NCI-H460 (cell line): ENCODE data around the gene KIF5C. TPM values are rescaled to one million over a fixed set of nuclear protein-coding genes. Genes with fewer than 3 reads are reported as not detected.

Source experiments
- DNase-seq: peaks from one replicate; pipeline ENCODE4 v3.0.0-alpha.2; 2016; ENCODE audit warnings: low read depth; ENCODE audit errors: extremely low read depth
- total RNA-seq: library from RNA; depleted of rRNA; stranded (reverse); fragments of >200 nt; shearing (Covaris generic); gene quantifications from 2 replicates; pipeline ENCODE4 v1.2.3, GENCODE V29; 2014

KIF5C gene
- total RNA-seq, 1 experiment from 2014 or later, result 0.64 TPM

DNA sequence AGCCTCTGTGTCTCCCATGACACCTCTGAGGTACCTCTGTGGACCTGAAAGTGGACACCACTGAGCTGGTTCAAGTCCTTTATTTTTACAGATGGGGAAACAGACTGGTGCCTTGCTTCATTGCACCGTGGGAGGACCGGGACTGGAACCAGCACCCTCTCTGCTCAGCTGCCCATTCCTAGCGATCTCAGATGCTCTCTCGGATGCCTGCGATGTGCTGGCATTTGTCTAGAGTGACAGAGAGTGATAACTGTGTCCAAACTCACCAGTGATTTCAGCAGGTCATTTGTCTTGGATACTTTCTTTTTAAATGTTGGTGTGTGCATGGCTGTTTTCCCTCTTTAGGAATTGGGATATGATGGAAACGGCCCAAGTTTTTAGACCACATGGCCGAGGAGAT, 133.4 kb downstream of the KIF5C start:
- DNase-seq, result no peak

GRCh38 chr2:149009576-149010461, 134.8 kb downstream of the KIF5C start:
- DNase-seq, result no peak

- no peak for DNase-seq
Measured at GRCh38 chr2:149012545-149012944, 137.5 kb downstream of the KIF5C start.

GRCh38 chr2:149015501-149015900, 140.5 kb downstream of the KIF5C start:
- DNase-seq, result no peak

DNA sequence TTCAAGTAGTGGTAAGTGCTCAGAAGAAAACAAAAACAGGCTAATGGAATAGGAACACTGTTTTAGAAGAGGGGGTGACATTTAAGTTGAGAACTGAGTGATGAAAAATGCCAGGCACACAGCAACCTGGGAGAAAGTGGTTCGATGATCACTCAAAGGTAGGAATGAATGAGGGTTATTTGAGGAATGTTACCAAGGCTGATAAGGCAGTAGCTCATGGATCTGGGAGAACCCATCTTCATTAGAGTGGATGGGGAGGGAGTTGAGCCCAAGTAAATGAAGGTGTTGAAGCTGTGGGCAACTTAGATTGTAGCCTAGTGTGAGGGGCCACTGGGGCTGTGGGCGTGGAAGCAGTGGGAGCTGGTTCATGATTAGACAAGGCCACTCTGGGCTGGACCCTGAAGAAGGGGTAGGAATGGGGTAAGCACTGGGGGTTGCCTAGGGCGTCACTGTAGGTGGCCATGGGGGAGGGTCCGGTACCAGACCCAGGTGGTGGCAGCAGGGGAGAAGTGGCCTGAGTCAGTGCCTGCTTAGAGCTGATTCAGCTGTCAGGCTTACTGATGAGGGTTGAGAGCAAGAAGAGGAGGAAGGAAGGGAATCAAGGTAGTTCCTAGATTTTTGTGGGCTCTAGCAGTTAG, 141.0 kb downstream of the KIF5C start:
- no peak for DNase-seq

- peak; percentile 67 for DNase-seq
Measured at GRCh38 chr2:149017116-149017985, 142.3 kb downstream of the KIF5C start.

DNA sequence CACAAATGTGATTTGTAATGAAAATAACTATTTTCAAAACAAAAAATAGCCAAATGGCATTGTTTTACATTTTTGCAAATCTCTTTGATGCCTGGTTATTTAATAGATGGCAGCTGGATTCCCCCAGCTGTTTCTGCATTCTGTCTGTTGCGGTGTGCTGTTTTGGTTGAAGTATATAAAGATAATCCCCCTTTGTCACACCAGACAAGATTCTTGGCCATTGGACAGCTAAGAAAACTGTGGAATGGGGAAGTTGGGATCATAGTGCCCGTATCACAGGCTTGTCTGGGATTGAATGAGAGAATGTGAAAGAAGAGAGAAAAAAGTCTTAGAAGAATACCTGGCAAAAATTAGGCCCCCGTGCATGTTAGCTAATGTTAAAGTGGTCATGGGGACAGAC, 144.0 kb downstream of the KIF5C start:
- no peak for DNase-seq

DNA sequence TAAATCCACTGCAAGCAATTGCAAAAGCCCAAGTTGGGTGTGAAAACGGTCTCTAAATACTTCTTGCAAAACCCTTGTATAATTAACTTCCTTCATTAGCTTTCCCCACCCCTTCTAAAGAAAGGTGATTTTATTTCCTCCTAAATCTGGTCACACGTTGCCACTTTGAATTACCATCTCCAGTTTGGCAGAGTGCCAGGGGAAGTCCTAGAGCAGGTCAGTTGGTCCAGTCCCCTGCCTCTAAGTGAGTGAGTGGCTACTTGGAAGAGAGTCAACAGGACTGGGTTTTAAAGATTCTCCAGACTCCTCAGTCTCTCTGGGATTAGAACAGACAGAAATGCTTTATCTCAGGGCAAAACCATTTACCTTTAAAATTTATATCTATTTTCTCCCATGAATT, 144.7 kb downstream of the KIF5C start:
- DNase-seq, result no peak

- DNase-seq, result no peak
Measured at GRCh38 chr2:149020432-149020851, 145.4 kb downstream of the KIF5C start.

GRCh38 chr2:149021271-149021719, 146.3 kb downstream of the KIF5C start:
- DNase-seq, result no peak

- no peak for DNase-seq
Measured at GRCh38 chr2:149021761-149022160, 146.7 kb downstream of the KIF5C start.

DNA sequence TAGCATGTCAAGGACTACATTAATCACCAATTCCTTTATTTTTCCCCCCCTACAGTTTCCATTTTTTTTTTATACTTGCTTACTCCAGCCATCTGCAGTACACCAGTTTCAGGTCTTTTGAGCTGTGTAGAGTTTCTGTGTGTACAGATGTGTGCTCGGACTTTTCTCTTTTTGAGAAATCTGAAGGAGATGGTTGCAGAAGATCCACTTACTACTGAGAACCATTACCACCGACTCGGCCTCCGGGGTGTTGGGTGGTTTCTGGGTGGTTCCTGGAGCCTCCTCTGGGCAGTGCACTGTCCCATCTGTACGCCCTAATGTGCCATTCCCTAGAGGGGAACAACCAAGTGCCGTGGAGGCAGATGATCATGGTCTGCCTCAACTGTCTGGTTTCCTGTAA, 148.1 kb downstream of the KIF5C start:
- no peak for DNase-seq

DNA sequence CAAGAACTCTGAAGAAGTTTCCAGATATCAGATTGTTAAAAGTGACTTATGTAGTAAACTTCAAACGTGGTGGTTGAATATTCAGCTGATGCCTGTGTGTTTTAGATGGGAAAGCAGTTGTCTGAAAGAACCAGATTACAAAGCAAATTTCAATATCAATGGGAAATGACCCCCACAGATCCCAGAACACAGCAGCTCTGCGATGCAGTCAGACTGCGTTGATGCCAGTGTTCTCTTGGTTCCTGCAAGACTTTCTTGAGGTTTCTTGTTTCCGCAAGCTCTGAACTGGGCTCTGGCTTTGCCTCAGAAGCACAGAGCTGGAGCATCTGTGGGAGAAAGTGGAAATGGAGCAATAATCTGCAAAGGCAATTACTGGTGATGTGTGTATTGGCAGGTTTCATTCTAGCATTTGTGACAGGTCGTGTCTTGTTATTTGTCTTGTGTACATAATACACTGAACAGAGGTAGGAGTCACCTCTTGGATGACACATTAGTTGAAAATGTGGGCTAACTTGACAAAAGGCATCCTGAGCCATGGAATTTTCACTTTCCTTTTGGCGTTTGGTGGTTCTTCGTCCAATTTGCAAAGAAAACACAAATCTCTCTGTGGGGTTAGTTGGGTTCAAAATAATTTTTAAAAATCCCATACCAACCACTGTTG, 152.7 kb downstream of the KIF5C start:
- no peak for DNase-seq

- no peak for DNase-seq
Measured at GRCh38 chr2:149028377-149028776, 153.3 kb downstream of the KIF5C start.

DNA sequence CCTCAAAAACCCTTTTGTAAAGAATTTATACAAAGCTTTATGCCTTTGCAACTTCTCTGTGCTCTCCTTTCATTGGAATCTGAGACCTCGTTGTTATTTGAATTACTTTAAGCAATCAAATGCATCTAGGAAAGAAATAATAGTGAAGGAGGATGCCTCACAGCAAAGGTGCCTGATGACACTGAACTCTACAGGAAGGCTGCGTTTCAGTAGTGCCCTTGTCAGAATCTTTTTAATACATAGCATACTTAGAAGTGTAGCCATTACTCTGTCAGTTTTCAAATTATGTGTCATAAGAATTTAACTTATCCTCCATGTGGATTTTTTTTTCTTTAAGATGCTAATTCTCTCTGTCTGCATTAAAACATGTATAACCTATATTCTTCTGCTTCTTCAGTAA, 153.9 kb downstream of the KIF5C start:
- DNase-seq, result no peak

- no peak for DNase-seq
Measured at GRCh38 chr2:149029307-149029965, 154.4 kb downstream of the KIF5C start.

DNA sequence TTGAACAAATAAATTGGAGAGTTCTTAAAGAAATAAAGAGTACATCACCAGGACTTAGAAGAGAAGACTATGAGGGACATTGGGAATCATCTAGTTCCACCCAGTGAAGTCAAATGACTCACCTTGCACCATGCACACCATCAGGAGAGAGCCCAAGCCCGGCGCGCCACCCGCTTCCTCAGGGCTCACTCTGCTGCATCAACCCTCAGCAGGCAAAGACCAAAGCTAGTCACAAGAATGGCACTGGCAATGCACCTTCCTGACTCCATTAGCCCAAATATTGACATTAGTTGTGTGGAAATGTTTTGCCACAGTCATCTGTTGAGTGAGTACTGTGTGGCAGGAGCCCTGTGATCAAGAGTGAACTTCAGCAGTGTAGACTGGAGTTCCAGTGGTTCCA, 156.4 kb downstream of the KIF5C start:
- no peak for DNase-seq

GRCh38 chr2:149033716-149034115, 158.7 kb downstream of the KIF5C start:
- no peak for DNase-seq

- no peak for DNase-seq
Measured at GRCh38 chr2:149034406-149034805, 159.4 kb downstream of the KIF5C start.
